NCI-H510A treated with DMSO at 0.1 percent for 48 hours (cell line): ENCODE measurements around the gene TMX2.
"Not testable (repeated sequence)": the region's sequence is repeated elsewhere in the genome, so short reads cannot be mapped to it uniquely, and the experiment has no call there.

Experiments
- DNase-seq: peaks from one replicate; lab custom pipeline; 2025; lab: John Stamatoyannopoulos, UW

Gene TMX2

GRCh38 chr11:57716726-57717125 lies 4.3 kb downstream of the TMX2 start:
- not testable (repeated sequence) for DNase-seq

DNA sequence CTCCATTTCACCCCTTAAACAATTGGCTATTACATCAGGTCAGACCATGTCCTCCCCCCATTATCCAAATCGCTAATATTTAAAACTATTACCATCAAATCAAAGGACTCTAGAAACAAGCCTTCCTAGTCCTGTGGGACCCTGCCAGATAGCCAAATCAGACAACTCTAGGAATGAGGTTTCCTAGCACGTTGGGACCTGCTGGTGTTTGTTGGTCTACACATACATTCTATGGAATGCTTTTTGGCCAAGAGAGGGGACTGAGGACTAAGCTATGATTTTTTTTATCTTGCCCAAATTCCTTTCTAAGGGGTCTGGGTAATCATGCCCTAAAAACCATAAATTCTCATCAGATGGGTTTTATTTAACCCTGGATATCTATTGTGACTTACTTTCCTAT lies 14.8 kb downstream of the TMX2 start:
- no peak for DNase-seq

GRCh38 chr11:57728829-57729228 lies 16.4 kb downstream of the TMX2 start:
- no peak for DNase-seq

GRCh38 chr11:57729479-57729878 lies 17.1 kb downstream of the TMX2 start:
- DNase-seq: no peak

- DNase-seq: no peak
These were observed 20.3 kb downstream of the TMX2 start for GRCh38 chr11:57732661-57733060.

- DNase-seq: no peak
These were observed 23.4 kb downstream of the TMX2 start for GRCh38 chr11:57735619-57736298.

DNA sequence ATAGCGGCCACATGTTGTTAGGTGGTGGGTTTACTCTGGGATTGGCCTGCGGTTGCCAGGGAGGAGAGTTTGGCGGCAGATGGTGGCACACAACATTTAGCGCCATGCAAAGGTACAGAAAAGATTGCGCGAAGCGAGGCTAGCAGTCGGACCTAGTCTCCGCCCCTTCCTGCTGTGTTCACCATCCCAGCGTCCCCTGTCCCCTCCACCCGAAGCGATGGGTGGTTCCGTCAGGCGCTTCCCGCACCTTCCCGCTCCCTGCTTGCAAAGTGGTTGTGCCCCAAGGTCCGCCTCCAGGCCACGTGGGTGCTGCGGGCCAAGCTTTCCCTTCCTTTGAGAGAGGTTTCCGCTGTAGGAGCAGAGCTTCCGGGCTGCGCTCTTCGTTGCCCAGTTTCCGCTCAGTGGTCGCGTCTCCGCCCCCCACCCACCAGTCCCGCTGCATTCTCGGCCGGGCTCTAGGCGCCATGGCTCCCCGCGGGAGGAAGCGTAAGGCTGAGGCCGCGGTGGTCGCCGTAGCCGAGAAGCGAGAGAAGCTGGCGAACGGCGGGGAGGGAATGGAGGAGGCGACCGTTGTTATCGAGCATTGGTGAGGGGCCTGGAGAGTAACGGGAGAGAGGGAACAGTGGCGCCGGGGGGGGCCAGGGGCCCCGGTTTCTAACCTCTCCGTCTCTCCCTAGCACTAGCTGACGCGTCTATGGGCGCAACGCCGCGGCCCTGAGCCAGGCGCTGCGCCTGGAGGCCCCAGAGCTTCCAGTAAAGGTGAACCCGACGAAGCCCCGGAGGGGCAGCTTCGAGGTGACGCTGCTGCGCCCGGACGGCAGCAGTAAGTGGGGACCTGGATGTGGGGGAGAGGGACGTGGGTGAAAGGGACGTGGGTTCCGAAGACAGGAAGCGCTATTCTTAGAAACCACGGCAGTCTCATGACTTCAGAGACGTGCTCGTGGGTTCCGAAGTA lies 29.0 kb downstream of the TMX2 start, which contains the start of gene SELENOH:
Gene SELENOH, plus strand, starts transcription at position 360 of the 955 bp plus-strand sequence. Its CDS starts 105 bp downstream, at position 465.
- peak; percentile 94 for DNase-seq

DNA sequence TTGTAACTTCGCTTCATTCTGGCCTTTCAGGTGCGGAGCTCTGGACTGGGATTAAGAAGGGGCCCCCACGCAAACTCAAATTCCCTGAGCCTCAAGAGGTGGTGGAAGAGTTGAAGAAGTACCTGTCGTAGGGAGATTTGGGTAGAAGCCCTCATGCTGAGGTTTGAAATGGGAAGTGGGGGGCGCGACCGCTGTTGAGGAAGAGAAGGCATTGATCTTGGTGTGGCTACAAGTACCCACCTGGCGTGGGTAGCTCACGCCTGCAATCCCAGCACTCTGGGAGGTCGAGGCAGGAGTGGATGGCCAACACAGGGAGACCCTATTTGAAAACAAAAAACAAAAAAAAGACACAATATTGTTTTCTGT lies 29.7 kb downstream of the TMX2 start:
- no peak for DNase-seq

DNA sequence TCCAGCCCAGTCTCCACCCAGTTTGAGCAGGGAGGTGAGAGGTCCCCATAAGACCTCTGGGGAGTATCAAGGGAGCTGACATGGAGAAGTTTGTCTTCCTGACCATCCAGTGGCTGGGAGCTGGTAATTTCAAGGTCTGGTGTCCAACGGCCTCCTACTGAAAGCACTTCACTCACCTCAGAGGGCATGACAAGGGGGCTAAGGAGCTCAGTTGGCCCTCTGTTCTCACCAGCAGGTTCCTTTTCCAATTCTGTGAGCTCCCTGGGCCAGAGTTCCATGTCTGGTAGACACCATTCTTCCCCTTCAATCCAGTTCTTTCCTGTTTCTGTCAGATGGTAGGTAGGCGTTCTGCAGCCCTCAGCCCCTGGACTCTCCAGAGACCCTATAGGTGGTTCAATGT lies 32.0 kb downstream of the TMX2 start:
- no peak for DNase-seq

DNA sequence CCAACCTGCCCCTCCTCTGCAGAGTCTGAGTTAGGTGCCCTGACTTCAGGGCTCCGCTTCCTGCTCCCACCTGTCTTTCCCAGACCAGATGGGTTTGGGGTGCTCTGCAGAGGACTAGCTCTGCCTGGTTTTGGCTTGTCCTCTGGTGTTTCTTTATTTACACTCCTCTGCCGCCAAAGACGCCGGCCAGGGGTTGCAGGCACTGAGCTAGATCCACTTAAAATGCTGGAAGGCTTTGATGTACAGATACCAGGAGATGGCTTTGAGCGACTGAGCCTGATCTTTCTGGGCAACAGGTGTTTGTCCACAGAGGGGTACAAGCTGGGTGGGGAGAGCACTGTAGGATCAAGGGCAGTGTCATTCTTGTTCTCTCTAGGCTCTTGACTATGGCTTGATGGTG lies 32.8 kb downstream of the TMX2 start:
- DNase-seq: no peak

GRCh38 chr11:57746920-57747319 lies 34.5 kb downstream of the TMX2 start:
- DNase-seq: no peak

GRCh38 chr11:57751176-57751575 lies 38.8 kb downstream of the TMX2 start:
- no peak for DNase-seq

DNA sequence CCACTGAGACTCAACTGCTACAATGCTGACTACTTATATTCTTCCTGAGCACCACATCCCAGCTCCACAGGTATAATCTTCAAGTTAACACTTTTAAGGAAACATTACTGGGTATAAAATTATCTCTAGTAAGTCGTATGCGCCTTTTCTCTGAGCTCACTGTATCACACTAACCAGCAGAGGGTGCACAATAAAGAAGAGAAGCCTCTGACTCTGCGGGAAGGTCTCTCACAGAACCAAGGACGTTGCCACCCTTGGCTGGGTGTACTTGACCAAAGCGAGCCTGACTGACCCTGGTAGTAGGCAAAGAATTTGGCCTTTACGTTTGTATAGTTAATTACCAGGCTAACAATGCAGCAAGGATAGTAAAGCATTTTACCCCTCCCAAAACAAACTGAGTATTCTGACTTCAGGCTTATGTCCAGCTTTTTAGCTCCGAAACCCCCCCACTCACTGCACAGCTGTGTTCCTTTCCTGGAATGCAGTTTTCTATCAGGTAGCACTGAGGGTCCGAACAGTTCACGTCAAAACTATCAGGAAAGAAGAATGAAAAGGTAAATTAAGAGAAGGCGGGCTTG lies 39.4 kb downstream of the TMX2 start, which contains the start of gene BTBD18:
Gene BTBD18, minus strand, starts transcription at position 144 of the 578 bp plus-strand sequence. CDS start 631 bp downstream, outside the sequence.
- peak; percentile 43 for DNase-seq

DNA sequence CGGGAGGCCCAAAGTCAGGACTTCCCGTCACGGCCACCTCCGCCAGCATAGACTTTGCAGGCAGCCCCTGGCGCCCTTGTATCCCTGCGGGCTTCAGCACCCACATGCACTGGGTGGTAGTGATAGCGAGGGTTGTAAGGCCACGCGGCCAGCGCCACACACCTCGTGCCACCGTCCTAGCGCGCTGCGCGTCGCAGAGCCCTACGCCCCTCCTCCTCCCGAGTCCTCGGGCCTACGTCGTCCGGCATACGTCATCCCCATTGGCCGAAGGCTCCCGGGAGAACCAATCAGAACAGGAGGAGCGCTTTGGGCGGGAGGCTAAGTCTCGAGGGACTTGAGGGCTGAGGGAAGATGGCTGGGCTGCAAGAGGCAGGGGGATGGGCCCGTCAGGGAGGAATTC lies 40.6 kb downstream of the TMX2 start:
- DNase-seq: no peak

- DNase-seq: no peak
These were observed 45.8 kb downstream of the TMX2 start for GRCh38 chr11:57758174-57758573.

- DNase-seq: peak; percentile 92
These were observed 49.2 kb downstream of the TMX2 start, which contains the start of gene CTNND1 for GRCh38 chr11:57761301-57762234. TSS of gene CTNND1 (plus strand) at chr11:57761802. CDS start at chr11:57791479, 29,677 bp downstream.

DNA sequence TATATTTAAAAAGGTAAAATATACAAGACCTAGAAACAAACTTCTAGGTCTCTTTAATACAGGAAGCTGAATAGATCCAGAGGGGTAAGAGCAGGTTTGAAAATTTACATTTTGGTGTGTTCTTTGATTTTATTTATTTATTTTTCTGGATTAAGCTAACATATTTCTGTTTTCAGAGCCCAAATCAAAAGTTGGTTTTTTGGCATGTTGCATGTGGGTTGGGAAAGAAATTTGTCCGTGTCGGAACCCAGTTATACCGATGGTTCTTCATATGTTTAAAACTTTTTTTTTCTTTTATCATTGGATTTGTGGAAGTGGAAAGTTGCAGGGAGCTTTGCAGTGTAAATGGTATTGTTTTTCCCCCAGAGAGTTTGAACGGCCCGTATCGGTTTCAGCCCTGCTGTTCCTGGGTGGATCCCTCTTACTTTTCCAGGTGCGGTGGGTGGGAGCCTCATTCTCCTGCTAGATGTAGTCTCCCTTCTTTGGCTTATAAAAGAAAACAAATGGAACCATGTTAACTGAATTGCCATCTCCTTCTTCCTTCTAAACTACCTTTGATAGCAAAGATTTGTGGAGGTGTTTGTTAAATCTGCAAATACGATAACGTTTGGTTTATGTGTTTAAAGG lies 50.0 kb downstream of the TMX2 start:
- DNase-seq: peak; percentile 21

GRCh38 chr11:57763568-57763967 lies 51.2 kb downstream of the TMX2 start:
- peak; percentile 8 for DNase-seq

GRCh38 chr11:57764021-57764420 lies 51.6 kb downstream of the TMX2 start:
- DNase-seq: no peak

DNA sequence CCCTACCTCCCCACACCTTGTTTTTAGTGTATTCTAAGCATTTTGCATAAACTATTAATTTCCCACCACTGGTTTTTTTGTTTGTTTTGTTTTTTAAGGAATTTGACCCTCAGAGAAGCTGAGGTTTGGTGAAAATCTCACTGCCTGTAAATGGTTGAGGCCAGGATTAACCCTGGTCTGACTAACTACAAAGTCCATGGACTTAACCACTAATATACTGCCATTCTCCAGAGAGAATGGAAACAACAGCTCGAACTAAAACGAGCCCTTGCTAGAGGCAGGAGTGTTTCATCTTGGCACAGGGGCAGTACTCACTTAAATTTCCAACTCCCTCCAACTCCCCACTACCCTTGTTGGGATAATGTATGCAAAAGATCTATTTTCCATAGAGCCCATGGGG lies 52.2 kb downstream of the TMX2 start:
- no peak for DNase-seq

DNA sequence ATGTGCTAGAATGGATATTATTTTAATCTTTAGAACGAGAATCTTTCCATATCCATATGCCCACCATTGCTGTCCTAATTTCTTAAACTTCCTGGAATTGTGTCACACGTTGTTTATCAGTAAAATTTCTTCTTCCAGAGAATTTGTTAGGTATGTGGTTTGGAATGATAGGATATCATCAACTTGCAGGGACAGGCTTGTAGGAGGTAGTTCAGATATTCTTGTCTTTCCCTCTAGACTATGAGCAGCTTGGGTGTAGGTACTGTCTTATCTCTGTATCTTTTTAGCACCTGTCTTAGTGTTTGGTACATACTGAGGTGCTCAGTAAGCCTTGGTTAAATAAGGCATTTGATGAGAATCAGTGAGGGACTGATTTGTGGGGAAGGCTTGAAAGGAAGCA lies 52.6 kb downstream of the TMX2 start:
- no peak for DNase-seq
